ENCODE data around the gene PLEKHA8. TPM values are rescaled to one million over a fixed set of nuclear protein-coding genes. Genes with fewer than 3 reads are reported as not detected.

Gene PLEKHA8
- total and polyA plus RNA-seq, 10 of the 15 experiments (the other 5 are each of a cell fraction or from before 2014, with no cell fraction given) = 1.1 to 13.2 (median 5.7) TPM

DNA sequence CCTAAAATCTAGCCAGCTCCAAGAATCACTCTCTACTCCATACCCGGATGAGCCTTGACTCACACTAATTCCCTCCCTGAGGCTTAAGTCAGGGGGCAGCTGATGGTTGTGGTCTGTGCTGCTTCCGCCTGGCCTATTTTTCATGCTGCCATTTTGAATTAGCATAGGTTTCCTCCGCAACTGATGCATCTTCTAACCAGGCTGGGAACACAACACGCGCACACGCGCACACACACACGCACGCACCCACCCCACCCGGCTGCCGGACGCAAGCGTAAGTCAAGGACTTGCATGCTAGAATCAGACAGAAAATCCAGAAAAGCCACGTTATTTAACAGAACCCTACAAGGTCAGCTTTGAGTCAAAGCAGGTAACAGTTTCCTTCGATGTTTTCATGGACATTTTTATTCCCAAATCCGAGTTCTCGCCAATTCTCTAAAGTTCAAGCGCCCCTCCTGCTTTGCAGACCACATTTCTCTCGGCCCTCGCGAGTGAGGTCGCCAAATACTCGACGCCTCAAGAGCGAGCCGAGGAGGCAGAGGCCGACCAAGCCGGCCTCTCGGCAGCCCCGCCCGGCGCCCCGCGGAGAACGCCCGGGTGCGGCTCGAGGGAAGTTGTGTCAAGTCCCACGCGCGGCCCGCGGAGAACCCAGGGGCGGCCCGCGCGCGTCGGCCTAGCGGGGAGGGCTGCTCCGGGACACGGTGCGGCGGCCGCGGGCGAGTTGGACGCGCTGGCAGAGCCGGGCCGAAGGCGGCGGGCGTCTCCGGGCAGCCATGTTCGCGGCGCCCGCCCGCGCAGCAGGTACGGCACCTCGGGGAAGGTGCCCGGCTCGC lies 39.6 kb upstream of the PLEKHA8 start (continued):
- TF ChIP-seq, protein P1, sequence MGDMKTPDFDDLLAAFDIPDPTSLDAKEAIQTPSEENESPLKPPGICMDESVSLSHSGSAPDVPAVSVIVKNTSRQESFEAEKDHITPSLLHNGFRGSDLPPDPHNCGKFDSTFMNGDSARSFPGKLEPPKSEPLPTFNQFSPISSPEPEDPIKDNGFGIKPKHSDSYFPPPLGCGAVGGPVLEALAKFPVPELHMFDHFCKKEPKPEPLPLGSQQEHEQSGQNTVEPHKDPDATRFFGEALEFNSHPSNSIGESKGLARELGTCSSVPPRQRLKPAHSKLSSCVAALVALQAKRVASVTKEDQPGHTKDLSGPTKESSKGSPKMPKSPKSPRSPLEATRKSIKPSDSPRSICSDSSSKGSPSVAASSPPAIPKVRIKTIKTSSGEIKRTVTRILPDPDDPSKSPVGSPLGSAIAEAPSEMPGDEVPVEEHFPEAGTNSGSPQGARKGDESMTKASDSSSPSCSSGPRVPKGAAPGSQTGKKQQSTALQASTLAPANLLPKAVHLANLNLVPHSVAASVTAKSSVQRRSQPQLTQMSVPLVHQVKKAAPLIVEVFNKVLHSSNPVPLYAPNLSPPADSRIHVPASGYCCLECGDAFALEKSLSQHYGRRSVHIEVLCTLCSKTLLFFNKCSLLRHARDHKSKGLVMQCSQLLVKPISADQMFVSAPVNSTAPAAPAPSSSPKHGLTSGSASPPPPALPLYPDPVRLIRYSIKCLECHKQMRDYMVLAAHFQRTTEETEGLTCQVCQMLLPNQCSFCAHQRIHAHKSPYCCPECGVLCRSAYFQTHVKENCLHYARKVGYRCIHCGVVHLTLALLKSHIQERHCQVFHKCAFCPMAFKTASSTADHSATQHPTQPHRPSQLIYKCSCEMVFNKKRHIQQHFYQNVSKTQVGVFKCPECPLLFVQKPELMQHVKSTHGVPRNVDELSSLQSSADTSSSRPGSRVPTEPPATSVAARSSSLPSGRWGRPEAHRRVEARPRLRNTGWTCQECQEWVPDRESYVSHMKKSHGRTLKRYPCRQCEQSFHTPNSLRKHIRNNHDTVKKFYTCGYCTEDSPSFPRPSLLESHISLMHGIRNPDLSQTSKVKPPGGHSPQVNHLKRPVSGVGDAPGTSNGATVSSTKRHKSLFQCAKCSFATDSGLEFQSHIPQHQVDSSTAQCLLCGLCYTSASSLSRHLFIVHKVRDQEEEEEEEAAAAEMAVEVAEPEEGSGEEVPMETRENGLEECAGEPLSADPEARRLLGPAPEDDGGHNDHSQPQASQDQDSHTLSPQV (IDR thresholded peaks at IDR 0.05) = 0 out of 2 replicates have a peak, but pooled peaks have one; percentile 10
- TF ChIP-seq CREB1 (IDR thresholded peaks at IDR 0.05; ENCODE audit: low read depth) (peak; percentile 52; the same call in 1 of the 2 replicates), NBN (IDR thresholded peaks at IDR 0.05) (peak; percentile 68), LARP7 (IDR thresholded peaks at IDR 0.05) (peak; percentile 77), RUNX3 (IDR thresholded peaks at IDR 0.05; ENCODE audit: low read length) (peak; percentile 92), YY1 (IDR thresholded peaks at IDR 0.05; ENCODE audit: low read depth, low read length) (peak; percentile 96), RAD51 (IDR thresholded peaks at IDR 0.05) (peak; percentile 52; the same call in 1 of the 2 replicates), TCF12 (IDR thresholded peaks at IDR 0.05; ENCODE audit: low read depth, low read length) (0 out of 2 replicates have a peak, but pooled peaks have one; percentile 37), IRF4 (IDR thresholded peaks at IDR 0.05; ENCODE audit: low read depth, low read length) (no peak), TBL1XR1 (IDR thresholded peaks at IDR 0.05; ENCODE audit: low read depth, low read length) (no peak), PAX5 (IDR thresholded peaks at IDR 0.05; ENCODE audit: borderline replicate concordance, low read depth, low read length) (peak; percentile 31; the same call in 1 of the 2 replicates), MYB (IDR thresholded peaks at IDR 0.05; ENCODE audit: borderline replicate concordance, low read depth, low read length) (no peak), RBBP5 (conservative IDR thresholded peaks at IDR 0.05) (no peak), NFYA (IDR thresholded peaks at IDR 0.05; ENCODE audit: borderline replicate concordance, low read depth, low read length) (no peak), CHD2 (IDR thresholded peaks at IDR 0.05; ENCODE audit: borderline replicate concordance, low read depth, low read length) (peak; percentile 72; the same call in 1 of the 2 replicates), FOXK2 (IDR thresholded peaks at IDR 0.05) (peak; percentile 34; the same call in 1 of the 2 replicates)
